GM23248 (cell line): ENCODE results near the gene APCDD1. TPM values are rescaled to one million over a fixed set of nuclear protein-coding genes. Genes with fewer than 3 reads are reported as not detected.

Experiments
- DNase-seq: peaks from one replicate; pipeline ENCODE4 v3.0.0-alpha.2; 2015
- H2AFZ ChIP-seq: fragments of 200-600 bp; sonication (generic); 2 replicates; pipeline ENCODE4 v1.6.1; 2016; ENCODE audit warnings: antibody characterized with exemption
- H3F3A ChIP-seq: fragments of 200-600 bp; sonication (generic); 2 replicates; pipeline ENCODE4 v1.6.1; 2016; ENCODE audit warnings: mild to moderate bottlenecking, antibody characterized with exemption, mixed run types; ENCODE audit not compliant: insufficient read depth
- H3K27ac ChIP-seq: fragments of 200-600 bp; sonication (generic); 2 replicates; pipeline ENCODE4 v1.5.1; 2016; ENCODE audit warnings: mild to moderate bottlenecking
- H3K27me3 ChIP-seq: fragments of 200-600 bp; sonication (generic); replicated peaks from 2 replicates; pipeline ENCODE4 v1.6.1; 2016; ENCODE audit warnings: mild to moderate bottlenecking; ENCODE audit not compliant: insufficient read depth
- H3K36me3 ChIP-seq: fragments of 200-600 bp; sonication (generic); 2 replicates; pipeline ENCODE4 v1.6.1; 2016; ENCODE audit warnings: low read depth, mild to moderate bottlenecking
- H3K4me1 ChIP-seq: fragments of 200-600 bp; sonication (generic); 2 replicates; pipeline ENCODE4 v1.6.1; 2016; ENCODE audit warnings: mild to moderate bottlenecking; ENCODE audit not compliant: insufficient read depth
- H3K4me2 ChIP-seq: fragments of 200-600 bp; sonication (generic); one replicate; pipeline ENCODE4 v1.6.1; 2016; ENCODE audit warnings: mild to moderate bottlenecking; ENCODE audit not compliant: unreplicated experiment
- H3K4me3 ChIP-seq: fragments of 200-600 bp; sonication (generic); 2 replicates; pipeline ENCODE4 v1.5.1; 2016; ENCODE audit warnings: mild to moderate bottlenecking
- H3K79me2 ChIP-seq: fragments of 200-600 bp; sonication (generic); 2 replicates; pipeline ENCODE4 v1.6.1; 2016; ENCODE audit warnings: mild to moderate bottlenecking; ENCODE audit not compliant: insufficient read depth
- H3K9ac ChIP-seq: fragments of 200-600 bp; sonication (generic); 2 replicates; pipeline ENCODE4 v1.6.1; 2016; ENCODE audit warnings: mild to moderate bottlenecking
- H3K9me2 ChIP-seq: fragments of 200-600 bp; sonication (generic); 2 replicates; pipeline ENCODE4 v1.6.1; 2016; ENCODE audit warnings: mixed run types, mild to moderate bottlenecking, moderate library complexity; ENCODE audit not compliant: insufficient read depth
- H3K9me3 ChIP-seq: fragments of 200-600 bp; sonication (generic); one replicate; pipeline ENCODE4 v1.6.1; 2017; ENCODE audit warnings: low read depth
- H4K20me1 ChIP-seq: fragments of 200-600 bp; sonication (generic); 2 replicates; pipeline ENCODE4 v1.6.0; 2016; ENCODE audit not compliant: insufficient read depth
- EZH2 ChIP-seq: fragments of 200-600 bp; sonication (generic); IDR thresholded peaks from 2 replicates; pipeline ENCODE4 v1.6.1; 2018; ENCODE audit warnings: antibody characterized with exemption, mild to moderate bottlenecking; ENCODE audit not compliant: insufficient read depth, poor library complexity, severe bottlenecking
- EZH2phosphoT487 ChIP-seq: fragments of 200-600 bp; sonication (generic); IDR thresholded peaks from 2 replicates; pipeline ENCODE4 v1.6.1; 2018; ENCODE audit warnings: antibody characterized with exemption, moderate library complexity, mild to moderate bottlenecking, low read depth; ENCODE audit not compliant: insufficient read depth
- WGBS, 2 experiments: methylation state at CpG; one replicate each; pipeline ENCODE4 v1.1.6; 2015 to 2017; ENCODE audit warnings: low lambda C conversion rate in 2 of 2, low coverage in 1 of 2; ENCODE audit errors: missing lambda C conversion rate in 2 of 2; 5-methylcytosine and 5-hydroxymethylcytosine counted together
- in situ Hi-C: fragments of 300-500 bp; cut with MboI; formaldehyde crosslinking; loops from 2 replicates; pipeline ENCODE4 v1.15.0; 2020
- polyA plus RNA-seq: library from polyadenylated mRNA; unstranded; fragments of >200 nt; fragmentation: Nextera tagmentation; extraction: Ambion mirVana; gene quantifications from 2 replicates; pipeline ENCODE4 v1.2.1, GENCODE V29; 2016
- total RNA-seq: library from RNA; depleted of rRNA; stranded (reverse); fragments of >200 nt; shearing (Covaris generic); gene quantifications from 2 replicates; pipeline ENCODE4 v1.2.3, GENCODE V29; 2014

APCDD1 gene
- total and polyA plus RNA-seq, 2 experiments from 2014 or later, result 0.30 TPM; not detected in 1

- no peaks in the 10 kb centered on the region for H3F3A ChIP-seq
- in situ Hi-C loops, result no loop called here
These were observed 28.8 kb downstream of the APCDD1 start for GRCh38 chr18:10482985-10483949.

GRCh38 chr18:10485475-10485874 lies 31.0 kb downstream of the APCDD1 start:
- WGBS, 2 experiments, result 87 to 90% methylated on average over 17 to 20 of the region's 20 CpGs
- no peak overlapping the region for H3K4me3 ChIP-seq
- H3F3A ChIP-seq, result no peaks in the 10 kb centered on the region
- H3K9me3 ChIP-seq, result no peaks in the 10 kb centered on the region
- H3K36me3 ChIP-seq, result no peaks in the 10 kb centered on the region
- TF ChIP-seq EZH2 (no peak), EZH2phosphoT487 (no peak)
- H3K4me2 ChIP-seq, result no peak overlapping the region
- H3K9me2 ChIP-seq, result no peaks in the 10 kb centered on the region
- H3K27ac ChIP-seq, result no peak overlapping the region
- H4K20me1 ChIP-seq, result no peaks in the 10 kb centered on the region
- no peak overlapping the region for H2AFZ ChIP-seq
- DNase-seq, result no peak
- H3K79me2 ChIP-seq, result no peaks in the 10 kb centered on the region
- no peaks in the 10 kb centered on the region; the same call in 1 of the 2 replicates for H3K27me3 ChIP-seq
- H3K4me1 ChIP-seq, result no peaks in the 10 kb centered on the region
- in situ Hi-C loops, result no loop called here
- no peak overlapping the region for H3K9ac ChIP-seq

More at GRCh38 chr18:10482985-10483949, 28.8 kb downstream of the APCDD1 start:
- Histone ChIP-seq H3K9ac (no peak overlapping the region), H3K4me2 (no peak overlapping the region), H4K20me1 (no peaks in the 10 kb centered on the region), H3K79me2 (no peaks in the 10 kb centered on the region), H3K27ac (no peak overlapping the region), H3K4me3 (no peak overlapping the region), H3K9me3 (no peaks in the 10 kb centered on the region), H3K27me3 (no peaks in the 10 kb centered on the region; the same call in 1 of the 2 replicates), H3K36me3 (no peaks in the 10 kb centered on the region), H3K9me2 (no peaks in the 10 kb centered on the region), H2AFZ (no peak overlapping the region), H3K4me1 (no peaks in the 10 kb centered on the region)
- TF ChIP-seq EZH2phosphoT487 (no peak), EZH2 (no peak)
- WGBS, 2 experiments, result 69 to 74% methylated on average over 20 of the region's 20 CpGs
- no peak for DNase-seq

GRCh38 chr18:10486362-10486761 lies 31.9 kb downstream of the APCDD1 start:
- no peaks in the 10 kb centered on the region for H3K36me3 ChIP-seq
- no peak overlapping the region for H2AFZ ChIP-seq
- H3F3A ChIP-seq, result no peaks in the 10 kb centered on the region
- H3K4me1 ChIP-seq, result no peaks in the 10 kb centered on the region
- no peak overlapping the region for H3K4me3 ChIP-seq
- WGBS, 2 experiments, result 38 to 46% methylated on average over 3 of the region's 3 CpGs
- no peaks in the 10 kb centered on the region for H3K79me2 ChIP-seq
- H4K20me1 ChIP-seq, result no peaks in the 10 kb centered on the region
- no peaks in the 10 kb centered on the region for H3K9me2 ChIP-seq
- in situ Hi-C loops, result no loop called here
- H3K4me2 ChIP-seq, result no peak overlapping the region
- no peaks in the 10 kb centered on the region; the same call in 1 of the 2 replicates for H3K27me3 ChIP-seq
- no peak overlapping the region for H3K9ac ChIP-seq
- no peak for DNase-seq
- TF ChIP-seq EZH2phosphoT487 (no peak), EZH2 (no peak)
- no peak overlapping the region for H3K27ac ChIP-seq
- H3K9me3 ChIP-seq, result no peaks in the 10 kb centered on the region

- H2AFZ ChIP-seq, result no peak overlapping the region
- DNase-seq, result no peak
- no peak overlapping the region for H3K9ac ChIP-seq
- H3K4me3 ChIP-seq, result no peak overlapping the region
- H4K20me1 ChIP-seq, result no peaks in the 10 kb centered on the region
- H3K9me3 ChIP-seq, result no peaks in the 10 kb centered on the region
- H3K27ac ChIP-seq, result no peak overlapping the region
- TF ChIP-seq EZH2, result no peak
- no peak for TF ChIP-seq EZH2phosphoT487
- H3K36me3 ChIP-seq, result no peaks in the 10 kb centered on the region
- in situ Hi-C loops, result no loop called here
- H3K4me2 ChIP-seq, result no peak overlapping the region
- H3K4me1 ChIP-seq, result no peaks in the 10 kb centered on the region
- no peaks in the 10 kb centered on the region for H3F3A ChIP-seq
- WGBS, 2 experiments, result 65 to 69% methylated on average over 6 of the region's 6 CpGs
- no peaks in the 10 kb centered on the region for H3K9me2 ChIP-seq
- no peaks in the 10 kb centered on the region; the same call in 1 of the 2 replicates for H3K27me3 ChIP-seq
- H3K79me2 ChIP-seq, result no peaks in the 10 kb centered on the region
These were observed 32.7 kb downstream of the APCDD1 start for GRCh38 chr18:10487154-10487553.
